T-cell (primary cell): ENCODE data around the gene TKFC. TPM values are rescaled to one million over a fixed set of nuclear protein-coding genes. Genes with fewer than 3 reads are reported as not detected.

Experiments used
- ATAC-seq, 4 experiments: fragments of 200-7000 bp in 3 of 4; fragments of 150-1000 bp in 1 of 4; cut with Tn5 transposase; replicated peaks in 1 of 4; 1 replicate in 3 of 4; 2 replicates in 1 of 4; pipeline ENCODE4 v1.10.0; 2021; ENCODE audit warnings: moderate library complexity in 3 of 4, mild to moderate bottlenecking in 2 of 4, moderate number of reproducible peaks in 1 of 4
- CTCF ChIA-PET, 2 donors: fragments of 300-600 bp; sonication (Branson Sonifier 250); formaldehyde crosslinking; loops; one replicate each; lab custom pipeline; 2022; ENCODE audit warnings: antibody characterized with exemption in 2 of 2; lab: Charles Lee
- POLR2A ChIA-PET, 2 donors: fragments of 300-600 bp; sonication (Branson Sonifier 250); formaldehyde crosslinking; loops; one replicate each; lab custom pipeline; 2022; ENCODE audit warnings: antibody characterized with exemption in 2 of 2; lab: Charles Lee
- DNase-seq, 35 experiments: peaks; one replicate each; pipeline versions ENCODE4 v3.0.0 to v3.0.0-alpha.2; 2013 to 2023
- H3K27ac ChIP-seq: one replicate; pipeline ENCODE4 v1.5.1; 2013; ENCODE audit warnings: low read length
- H3K27me3 ChIP-seq, 2 experiments: replicated peaks in 1 of 2; 1 replicate in 1 of 2; 2 replicates in 1 of 2; pipeline versions ENCODE4 v1.6.1 to v1.7.0; 2013; ENCODE audit warnings: low read length in 1 of 2, mixed read lengths in 1 of 2; ENCODE audit not compliant: control insufficient read depth in 2 of 2, insufficient read depth in 2 of 2; ENCODE audit errors: extremely low read depth in 1 of 2
- H3K36me3 ChIP-seq, 2 donors: 1 replicate in 1 of 2; 2 replicates in 1 of 2; pipeline versions ENCODE4 v1.6.1 to v1.7.0; 2013; ENCODE audit warnings: low read length in 1 of 2; ENCODE audit not compliant: control insufficient read depth in 2 of 2, insufficient read depth in 1 of 2; ENCODE audit errors: extremely low read depth in 1 of 2
- H3K4me1 ChIP-seq, 2 experiments: 1 replicate in 1 of 2; 2 replicates in 1 of 2; pipeline versions ENCODE4 v1.6.1 to v1.7.0; 2013; ENCODE audit warnings: low read length in 2 of 2, mixed read lengths in 1 of 2; ENCODE audit not compliant: insufficient read depth in 2 of 2, control insufficient read depth in 1 of 2; ENCODE audit errors: extremely low read depth in 1 of 2
- H3K4me3 ChIP-seq, 2 donors: 1 replicate in 1 of 2; 2 replicates in 1 of 2; pipeline versions ENCODE4 v1.5.1 to v1.7.0; 2013; ENCODE audit warnings: mild to moderate bottlenecking in 2 of 2, low read length in 1 of 2, moderate library complexity in 1 of 2; ENCODE audit not compliant: control insufficient read depth in 1 of 2; ENCODE audit errors: extremely low read depth in 1 of 2
- H3K9me3 ChIP-seq: 2 replicates; pipeline ENCODE4 v1.7.0; 2013
- H3K27ac Mint-ChIP-seq, 2 donors: one replicate each; pipeline ENCODE4 v1.8.0; 2020 to 2021; ENCODE audit warnings: mild to moderate bottlenecking in 2 of 2, mixed read lengths in 2 of 2
- H3K27me3 Mint-ChIP-seq, 2 donors: one replicate each; pipeline ENCODE4 v1.8.0; 2021 to 2022; ENCODE audit warnings: mixed read lengths in 2 of 2
- H3K36me3 Mint-ChIP-seq: one replicate; pipeline ENCODE4 v1.8.0; 2021; ENCODE audit warnings: mixed read lengths
- H3K4me1 Mint-ChIP-seq, 3 donors: one replicate each; pipeline ENCODE4 v1.8.0; 2020 to 2022; ENCODE audit warnings: mixed read lengths in 3 of 3, mild to moderate bottlenecking in 1 of 3
- H3K4me3 Mint-ChIP-seq, 3 donors: one replicate each; pipeline ENCODE4 v1.8.0; 2020 to 2022; ENCODE audit warnings: mild to moderate bottlenecking in 3 of 3, mixed read lengths in 3 of 3, moderate library complexity in 3 of 3
- H3K9me3 Mint-ChIP-seq, 3 donors: one replicate each; pipeline ENCODE4 v1.8.0; 2020 to 2022; ENCODE audit warnings: mixed read lengths in 3 of 3
- whole genome bisulfite sequencing: methylation state at CpG from one replicate; pipeline ENCODE4 v1.1.5; 2013; ENCODE audit warnings: missing lambda C conversion rate; ENCODE audit not compliant: insufficient coverage; 5-methylcytosine and 5-hydroxymethylcytosine counted together
- total RNA-seq, 35 experiments: library from RNA in 6 of 35; stranded (reverse) in 6 of 35; fragments of 120-200 nt in 1 of 35; gene quantifications; one replicate each; pipeline versions ENCODE4 v1.2.1 to v1.2.4 and lab custom pipeline; 2013 to 2026

The TKFC gene
- total RNA-seq, 5 donors from 2014 or later (not counting 1 experiment from before 2014, with no cell fraction given) = 30.9 to 53.9 (median 46.6) TPM

GRCh38 chr11:61352038-61352437 is 19.0 kb downstream of the TKFC start:
- ATAC-seq (no peak), DNase-seq (no peak)
- H3K4me3 ChIP-seq = no peak overlapping the region
- CTCF ChIA-PET = no interaction called here
- Mint-ChIP-seq H3K4me3 (no peak overlapping the region), H3K4me1 (peaks cover 7 to 15% (median 7%) of the 10 kb centered on the region in 3 donors), H3K36me3 (peaks cover 41% of the 10 kb centered on the region), H3K27me3 (no peaks in the 10 kb centered on the region), H3K27ac (no peak overlapping the region), H3K9me3 (no peaks in the 10 kb centered on the region)
- peaks cover 17 to 71% of the 10 kb centered on the region in 2 donors for H3K36me3 ChIP-seq
- no peak overlapping the region for H3K27ac ChIP-seq
- POLR2A ChIA-PET = no interaction called here
- 95% methylated on average over 6 of the region's 8 CpGs for WGBS
- H3K9me3 ChIP-seq = no peaks in the 10 kb centered on the region
- H3K4me1 ChIP-seq = peaks cover 0 to under 1% of the 10 kb centered on the region in 2 experiments
- H3K27me3 ChIP-seq = no peaks in the 10 kb centered on the region

DNA sequence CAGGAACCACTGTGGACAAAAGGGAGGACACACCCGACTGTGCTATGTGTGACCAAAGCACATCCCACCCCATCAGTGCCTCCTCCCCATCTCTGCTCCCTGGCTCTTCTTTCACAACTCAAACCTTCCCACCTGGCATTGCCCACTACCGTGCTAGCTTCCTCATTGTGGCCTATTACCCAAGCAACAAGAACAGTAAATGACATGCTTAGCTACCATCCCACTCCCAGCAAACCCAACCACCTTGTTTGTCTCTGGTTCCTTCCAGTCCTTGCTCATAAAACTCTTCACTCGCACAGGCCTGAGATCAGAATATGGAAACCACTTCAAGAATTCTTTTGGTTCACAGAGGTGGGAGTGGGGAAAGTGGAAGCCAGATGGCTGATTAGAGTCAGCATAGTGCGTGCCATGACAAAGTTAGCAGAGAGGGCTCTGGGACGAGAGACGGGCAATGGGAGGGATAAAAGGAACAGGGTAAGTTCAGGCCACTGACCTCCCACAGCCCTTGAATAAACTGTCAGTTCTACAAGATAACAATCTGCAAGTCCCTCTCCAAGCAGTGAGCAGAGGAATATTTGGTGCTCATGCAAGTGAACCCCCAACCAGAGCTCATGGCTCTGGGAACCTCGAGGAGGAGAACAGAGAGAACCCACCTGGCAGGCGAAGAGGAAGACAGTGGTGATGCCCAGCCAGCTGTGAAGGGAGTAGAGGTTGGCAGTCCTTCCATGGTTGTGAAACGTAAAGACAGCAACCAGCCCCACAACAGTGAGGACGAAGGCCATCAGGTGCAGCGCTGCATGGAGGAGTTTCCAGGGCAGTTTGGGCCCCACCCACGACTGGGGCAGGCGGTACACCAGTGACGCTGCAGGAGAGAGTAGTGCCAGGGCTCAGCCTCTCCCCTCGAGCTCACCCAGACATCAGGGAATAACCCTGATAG is 20.4 kb downstream of the TKFC start:
- ChIA-PET POLR2A (no interaction called here), CTCF (no interaction called here)
- peaks cover 17 to 65% of the 10 kb centered on the region in 2 donors for H3K36me3 ChIP-seq
- H3K4me1 ChIP-seq = peaks cover 0 to 5% of the 10 kb centered on the region in 2 experiments
- Mint-ChIP-seq H3K9me3 (no peaks in the 10 kb centered on the region), H3K27ac (no peak overlapping the region), H3K27me3 (no peaks in the 10 kb centered on the region), H3K36me3 (peaks cover 41% of the 10 kb centered on the region), H3K4me3 (no peak overlapping the region), H3K4me1 (peaks cover 7 to 24% (median 11%) of the 10 kb centered on the region in 3 donors)
- no peak overlapping the region for H3K27ac ChIP-seq
- WGBS = 97% methylated on average over 10 of the region's 15 CpGs
- DNase-seq = no peak
- H3K9me3 ChIP-seq = no peaks in the 10 kb centered on the region
- no peak for ATAC-seq
- no peak overlapping the region for H3K4me3 ChIP-seq
- no peaks in the 10 kb centered on the region for H3K27me3 ChIP-seq

DNA sequence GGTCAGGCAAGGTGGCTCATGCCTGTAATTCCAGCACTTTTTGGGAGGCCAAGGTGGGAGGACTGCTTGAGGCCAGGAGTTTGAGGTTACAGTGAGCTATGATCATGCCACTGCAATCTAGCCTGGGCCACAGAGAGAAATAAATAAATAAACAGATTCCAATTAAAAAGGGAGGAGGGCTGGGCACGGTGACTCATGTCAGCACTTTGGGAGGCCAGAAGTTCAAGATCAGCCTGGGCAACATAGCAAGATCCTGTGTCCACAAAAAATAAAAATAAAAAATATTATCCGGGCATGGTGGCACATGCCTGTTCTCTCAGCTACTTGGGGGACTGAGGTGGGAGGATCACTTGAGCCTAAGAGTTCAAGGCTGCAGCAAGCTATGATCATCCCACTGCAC is 21.2 kb downstream of the TKFC start:
- POLR2A ChIA-PET = no interaction called here
- H3K27ac ChIP-seq = no peak overlapping the region
- WGBS = no CpG with 5 or more reads among the region's 2 CpGs

DNA sequence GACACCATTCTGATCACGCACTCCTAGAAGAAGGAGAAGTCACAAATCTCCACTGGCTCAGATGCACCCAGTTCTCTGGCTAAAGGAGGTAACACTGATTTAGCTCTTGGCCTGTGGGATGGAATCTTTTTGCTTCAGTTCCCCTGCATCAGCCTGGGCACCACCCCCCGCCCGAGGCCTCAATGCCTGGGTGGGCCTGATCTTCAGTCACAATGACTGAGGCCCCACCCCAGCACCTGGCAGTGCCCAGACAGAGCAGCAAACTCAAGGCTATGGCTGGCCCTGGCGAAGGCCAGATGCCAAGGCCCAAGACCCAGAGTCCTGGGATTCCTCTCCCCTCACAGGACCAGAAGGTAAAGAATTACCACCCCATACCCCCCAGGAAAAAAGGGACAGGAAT is 23.7 kb downstream of the TKFC start:
- ChIA-PET POLR2A (no interaction called here), CTCF (interaction anchor here in 1 of 2 donors (0.7 kb wide), 1 partner anchor 99 kb away, joined by 6 read pairs; no protein-coding TSS in a partner anchor)
- peaks cover 30% of the 10 kb centered on the region for H3K36me3 Mint-ChIP-seq
- H3K4me3 ChIP-seq = no peak overlapping the region
- H3K4me1 ChIP-seq = peaks cover 4 to 27% of the 10 kb centered on the region in 2 experiments
- peaks cover 2 to 36% of the 10 kb centered on the region in 2 donors for H3K36me3 ChIP-seq
- H3K27me3 Mint-ChIP-seq = no peaks in the 10 kb centered on the region
- H3K9me3 Mint-ChIP-seq = no peaks in the 10 kb centered on the region
- H3K27ac ChIP-seq = no peak overlapping the region
- no peak for ATAC-seq
- H3K4me3 Mint-ChIP-seq = peak overlapping the region in 1 of 3 donors; percentile 25
- H3K27me3 ChIP-seq = no peaks in the 10 kb centered on the region
- H3K27ac Mint-ChIP-seq = peak overlapping the region in 1 of 2 donors; percentile 61
- WGBS = 94% methylated on average over 4 of the region's 4 CpGs
- H3K9me3 ChIP-seq = no peaks in the 10 kb centered on the region
- no peak for DNase-seq
- H3K4me1 Mint-ChIP-seq = peaks cover 18 to 47% (median 32%) of the 10 kb centered on the region in 3 donors

More for the DNA sequence above, 21.2 kb downstream of the TKFC start:
- H3K36me3 ChIP-seq = peaks cover 14 to 57% of the 10 kb centered on the region in 2 donors
- H3K27me3 ChIP-seq = no peaks in the 10 kb centered on the region
- H3K9me3 Mint-ChIP-seq = no peaks in the 10 kb centered on the region
- peaks cover 7 to 26% (median 12%) of the 10 kb centered on the region in 3 donors for H3K4me1 Mint-ChIP-seq
- no peaks in the 10 kb centered on the region for H3K27me3 Mint-ChIP-seq
- CTCF ChIA-PET = no interaction called here
- no peak for DNase-seq
- H3K4me1 ChIP-seq = peaks cover 0 to 11% of the 10 kb centered on the region in 2 experiments
- H3K4me3 ChIP-seq = no peak overlapping the region
- H3K9me3 ChIP-seq = no peaks in the 10 kb centered on the region
- no peak overlapping the region for H3K4me3 Mint-ChIP-seq
- H3K36me3 Mint-ChIP-seq = peaks cover 39% of the 10 kb centered on the region
- H3K27ac Mint-ChIP-seq = peak overlapping the region in 1 of 2 donors; percentile 27
- no peak for ATAC-seq

- peaks cover 4 to 27% of the 10 kb centered on the region in 2 experiments for H3K4me1 ChIP-seq
- Mint-ChIP-seq H3K27ac (peak overlapping the region in 1 of 2 donors; percentile 61), H3K4me3 (peak overlapping the region in 1 of 3 donors; percentile 28), H3K27me3 (no peaks in the 10 kb centered on the region), H3K4me1 (peaks cover 22 to 50% (median 35%) of the 10 kb centered on the region in 3 donors), H3K36me3 (peaks cover 28% of the 10 kb centered on the region), H3K9me3 (no peaks in the 10 kb centered on the region)
- no peak overlapping the region for H3K27ac ChIP-seq
- ATAC-seq (no peak), DNase-seq (no peak)
- no peaks in the 10 kb centered on the region for H3K27me3 ChIP-seq
- H3K4me3 ChIP-seq = no peak overlapping the region
- H3K36me3 ChIP-seq = peaks cover 2 to 29% of the 10 kb centered on the region in 2 donors
- POLR2A ChIA-PET = no interaction called here
- no peaks in the 10 kb centered on the region for H3K9me3 ChIP-seq
- WGBS = 87% methylated on average over 5 of the region's 9 CpGs
- CTCF ChIA-PET = interaction anchor here (0.6 to 1.6 kb wide), 2 partner anchors 15 to 17 kb away, joined by 3 to 4 read pairs; no protein-coding TSS in a partner anchor
Measured at GRCh38 chr11:61357233-61357893, 24.3 kb downstream of the TKFC start.

DNA sequence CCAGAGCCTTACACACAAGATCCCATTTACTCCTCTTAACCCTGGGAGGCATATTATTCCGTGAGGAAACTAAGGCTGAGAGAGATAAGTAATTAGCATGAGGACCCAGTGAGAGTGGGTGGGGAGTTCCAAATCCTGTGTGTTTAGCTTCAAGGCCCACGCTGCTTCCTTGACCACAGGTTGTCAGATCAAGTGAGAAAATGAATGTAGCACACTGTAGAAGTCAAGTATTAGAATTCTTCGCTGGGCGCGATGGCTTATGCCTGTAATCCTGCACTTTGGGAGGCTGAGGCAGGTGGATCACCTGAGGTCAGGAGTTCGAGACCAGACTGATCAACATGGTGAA is 24.8 kb downstream of the TKFC start:
- no peaks in the 10 kb centered on the region for H3K9me3 Mint-ChIP-seq
- ChIA-PET CTCF (interaction anchor here in 1 of 2 donors (1.6 kb wide), 1 partner anchor 16 kb away, joined by 4 read pairs; no protein-coding TSS in a partner anchor), POLR2A (no interaction called here)
- Histone ChIP-seq H3K27me3 (no peaks in the 10 kb centered on the region), H3K4me3 (no peak overlapping the region), H3K4me1 (peaks cover 8 to 32% of the 10 kb centered on the region in 2 experiments), H3K36me3 (peaks cover 2 to 24% of the 10 kb centered on the region in 2 donors), H3K27ac (no peak overlapping the region), H3K9me3 (no peaks in the 10 kb centered on the region)
- peaks cover 27% of the 10 kb centered on the region for H3K36me3 Mint-ChIP-seq
- no peaks in the 10 kb centered on the region for H3K27me3 Mint-ChIP-seq
- peaks cover 27 to 53% (median 40%) of the 10 kb centered on the region in 3 donors for H3K4me1 Mint-ChIP-seq
- H3K4me3 Mint-ChIP-seq = peak overlapping the region in 1 of 3 donors; percentile 28
- H3K27ac Mint-ChIP-seq = no peak overlapping the region
- ATAC-seq (no peak), DNase-seq (no peak)
- WGBS = 95% methylated on average over 4 of the region's 6 CpGs
